GM19328 (cell line): Measurements from ENCODE around the gene PEX26.
A peak's percentile ranks its signal among the peaks of the same experiment; 100 is the strongest.
"Not testable (repeated sequence)": the region's sequence is repeated elsewhere in the genome, so short reads cannot be mapped to it uniquely, and the experiment has no call there.

Experiments used
- ATAC-seq: cut with Tn5 transposase; IDR thresholded peaks from one replicate; pipeline ENCODE4 v1.9.1; 2021; ENCODE audit warnings: mild to moderate bottlenecking, moderate library complexity; ENCODE audit not compliant: unreplicated experiment

The PEX26 gene

GRCh38 chr22:18093661-18094060 is 15.9 kb downstream of the PEX26 start:
- ATAC-seq: no peak

GRCh38 chr22:18095101-18095805 is 17.5 kb downstream of the PEX26 start:
- no peak for ATAC-seq

- no peak for ATAC-seq
These were observed 19.0 kb downstream of the PEX26 start for GRCh38 chr22:18096823-18097222.

- ATAC-seq: no peak
These were observed 23.0 kb downstream of the PEX26 start for GRCh38 chr22:18100781-18101180.

GRCh38 chr22:18101536-18101935 is 23.7 kb downstream of the PEX26 start:
- no peak for ATAC-seq

GRCh38 chr22:18103527-18104269 is 25.9 kb downstream of the PEX26 start:
- ATAC-seq: no peak

GRCh38 chr22:18104566-18104965 is 26.8 kb downstream of the PEX26 start:
- no peak for ATAC-seq

- not testable (repeated sequence) for ATAC-seq
These were observed 28.2 kb downstream of the PEX26 start for GRCh38 chr22:18105981-18106380.

- ATAC-seq: not testable (repeated sequence)
These were observed 29.0 kb downstream of the PEX26 start for GRCh38 chr22:18106550-18107341.

GRCh38 chr22:18108187-18108586 is 30.4 kb downstream of the PEX26 start:
- no peak for ATAC-seq

- no peak for ATAC-seq
These were observed 31.8 kb downstream of the PEX26 start for GRCh38 chr22:18109410-18110193.

- ATAC-seq: peak; percentile 43
These were observed 32.6 kb downstream of the PEX26 start, which contains the start of gene TUBA8 for GRCh38 chr22:18110194-18110953. TSS of gene TUBA8 (plus strand) at chr22:18110809. CDS start at chr22:18110866, 57 bp downstream.

- no peak for ATAC-seq
These were observed 33.4 kb downstream of the PEX26 start for GRCh38 chr22:18110954-18111758.

GRCh38 chr22:18111759-18112330 is 34.1 kb downstream of the PEX26 start:
- ATAC-seq: no peak

- no peak for ATAC-seq
These were observed 34.6 kb downstream of the PEX26 start for GRCh38 chr22:18112440-18112839.

- ATAC-seq: no peak
These were observed 36.0 kb downstream of the PEX26 start for GRCh38 chr22:18113680-18114394.

- no peak for ATAC-seq
These were observed 36.7 kb downstream of the PEX26 start for GRCh38 chr22:18114495-18114894.

- no peak for ATAC-seq
These were observed 37.3 kb downstream of the PEX26 start for GRCh38 chr22:18114976-18115652.
